Umbilical cord (tissue), 2 donors: ENCODE measurements around the gene ANKFN1. TPM values are rescaled to one million over a fixed set of nuclear protein-coding genes. Genes with fewer than 3 reads are reported as not detected.

Source experiments
- DNase-seq: peaks from one replicate; pipeline ENCODE4 v3.0.0-alpha.2; 2015; ENCODE audit warnings: low spot score
- total RNA-seq: library from RNA; depleted of rRNA; stranded (reverse); fragments of >200 nt; gene quantifications from one replicate; pipeline ENCODE4 v1.2.3, GENCODE V29; 2014; ENCODE audit warnings: low replicate concordance; ENCODE audit not compliant: insufficient read depth

Gene ANKFN1
- total RNA-seq, 1 donor from 2014 or later = 12.5 TPM

- no peak for DNase-seq
Observed at GRCh38 chr17:56499799-56500388, 346.6 kb downstream of the ANKFN1 start.

- DNase-seq = no peak
Observed at GRCh38 chr17:56502120-56502654, 348.9 kb downstream of the ANKFN1 start.

GRCh38 chr17:56505154-56505756 is 352.0 kb downstream of the ANKFN1 start:
- DNase-seq = no peak

GRCh38 chr17:56506349-56506748 is 353.1 kb downstream of the ANKFN1 start:
- no peak for DNase-seq

GRCh38 chr17:56510554-56511342 is 357.5 kb downstream of the ANKFN1 start:
- no peak for DNase-seq

- DNase-seq = no peak
Observed at GRCh38 chr17:56514264-56514663, 361.0 kb downstream of the ANKFN1 start.

- no peak for DNase-seq
Observed at GRCh38 chr17:56514899-56515298, 361.6 kb downstream of the ANKFN1 start.

- no peak for DNase-seq
Observed at GRCh38 chr17:56521414-56522141, 368.3 kb downstream of the ANKFN1 start.

GRCh38 chr17:56523042-56523441 is 369.8 kb downstream of the ANKFN1 start:
- no peak for DNase-seq

GRCh38 chr17:56528696-56529095 is 375.4 kb downstream of the ANKFN1 start:
- DNase-seq = no peak

GRCh38 chr17:56532926-56533325 is 379.7 kb downstream of the ANKFN1 start:
- no peak for DNase-seq

GRCh38 chr17:56536766-56537165 is 383.5 kb downstream of the ANKFN1 start:
- DNase-seq = no peak

- peak; percentile 30 for DNase-seq
Observed at GRCh38 chr17:56540836-56541235, 387.6 kb downstream of the ANKFN1 start.

GRCh38 chr17:56543280-56543679 is 390.0 kb downstream of the ANKFN1 start:
- no peak for DNase-seq

- no peak for DNase-seq
Observed at GRCh38 chr17:56545106-56545505, 391.8 kb downstream of the ANKFN1 start.

GRCh38 chr17:56545930-56546329 is 392.7 kb downstream of the ANKFN1 start:
- no peak for DNase-seq

- no peak for DNase-seq
Observed at GRCh38 chr17:56548661-56549060, 395.4 kb downstream of the ANKFN1 start.

- no peak for DNase-seq
Observed at GRCh38 chr17:56549501-56549900, 396.2 kb downstream of the ANKFN1 start.

- no peak for DNase-seq
Observed at GRCh38 chr17:56557682-56558081, 404.4 kb downstream of the ANKFN1 start.

- no peak for DNase-seq
Observed at GRCh38 chr17:56558088-56558487, 404.8 kb downstream of the ANKFN1 start.
